HG02852 (cell line): ENCODE measurements around the gene GDI1.
"Not testable (repeated sequence)": the region's sequence is repeated elsewhere in the genome, so short reads cannot be mapped to it uniquely, and the experiment has no call there.

Experiments used
- ATAC-seq: cut with Tn5 transposase; IDR thresholded peaks from one replicate; pipeline ENCODE4 v1.9.1; 2021; ENCODE audit warnings: mild to moderate bottlenecking, moderate library complexity; ENCODE audit not compliant: unreplicated experiment

GDI1 gene

GRCh38 chrX:154436983-154437752 is at the start of gene GDI1:
Gene GDI1, plus strand, starts transcription at chrX:154437154. Its CDS starts 101 bp downstream, at chrX:154437255.
- ATAC-seq, result no peak

GRCh38 chrX:154388094-154388493 is 48.9 kb upstream of the GDI1 start:
- ATAC-seq, result not testable (repeated sequence)

GRCh38 chrX:154388649-154389048 is 48.3 kb upstream of the GDI1 start:
- ATAC-seq, result not testable (repeated sequence)

- ATAC-seq, result peak; percentile 60
Observed at GRCh38 chrX:154389812-154390747, 46.9 kb upstream of the GDI1 start.

- not testable (repeated sequence) for ATAC-seq
Observed at GRCh38 chrX:154396363-154396762, 40.6 kb upstream of the GDI1 start.

- ATAC-seq, result peak; percentile 52
Observed at GRCh38 chrX:154396973-154397887, 39.7 kb upstream of the GDI1 start.

- ATAC-seq, result peak; percentile 64
Observed at GRCh38 chrX:154397888-154398667, 38.9 kb upstream of the GDI1 start, which contains the start of gene RPL10. Gene RPL10, plus strand, starts transcription at chrX:154398377. Its CDS starts 143 bp downstream, at chrX:154398520.

- peak; percentile 30 for ATAC-seq
Observed at GRCh38 chrX:154398668-154399526, 38.1 kb upstream of the GDI1 start.

GRCh38 chrX:154399527-154400368 is 37.2 kb upstream of the GDI1 start:
- no peak for ATAC-seq

- not testable (repeated sequence) for ATAC-seq
Observed at GRCh38 chrX:154400369-154400817, 36.6 kb upstream of the GDI1 start.

GRCh38 chrX:154401045-154401799 is 35.7 kb upstream of the GDI1 start:
- no peak for ATAC-seq

- ATAC-seq, result no peak
Observed at GRCh38 chrX:154401918-154402621, 34.9 kb upstream of the GDI1 start.

GRCh38 chrX:154402622-154403127 is 34.3 kb upstream of the GDI1 start:
- ATAC-seq, result no peak

GRCh38 chrX:154403192-154403591 is 33.8 kb upstream of the GDI1 start:
- ATAC-seq, result no peak

GRCh38 chrX:154403858-154404257 is 33.1 kb upstream of the GDI1 start:
- ATAC-seq, result no peak

- no peak for ATAC-seq
Observed at GRCh38 chrX:154404625-154405192, 32.2 kb upstream of the GDI1 start.
